ENCODE measurements around the gene HAUS6.
"Not testable (repeated sequence)": the region's sequence is repeated elsewhere in the genome, so short reads cannot be mapped to it uniquely, and the experiment has no call there.

The HAUS6 gene

GRCh38 chr9:19114680-19115270 lies 12.1 kb upstream of the HAUS6 start:
- DNase-seq, result no peak

- no peak for DNase-seq
Measured at GRCh38 chr9:19113964-19114679, 11.4 kb upstream of the HAUS6 start.

- DNase-seq, result not testable (repeated sequence)
Measured at GRCh38 chr9:19113064-19113611, 10.4 kb upstream of the HAUS6 start.

GRCh38 chr9:19108038-19108437 lies 5.3 kb upstream of the HAUS6 start:
- no peak for DNase-seq

- peak in 1 of 3 experiments; percentile 32 for DNase-seq
Measured at GRCh38 chr9:19104515-19105282, 2.0 kb upstream of the HAUS6 start.

- DNase-seq, result peak in 2 of 3 experiments; percentile 31 to 51
Measured at GRCh38 chr9:19102181-19102630, 498 bp downstream of the HAUS6 start.

GRCh38 chr9:19101203-19101602 lies 1.5 kb downstream of the HAUS6 start:
- DNase-seq, result no peak

GRCh38 chr9:19097431-19097830 lies 5.3 kb downstream of the HAUS6 start:
- DNase-seq, result not testable (repeated sequence)

- no peak for DNase-seq
Measured at GRCh38 chr9:19087106-19088000, 15.4 kb downstream of the HAUS6 start.

- DNase-seq, result peak in 2 of 3 experiments; percentile 13 to 21
Measured at GRCh38 chr9:19085295-19085694, 17.4 kb downstream of the HAUS6 start.

GRCh38 chr9:19074836-19075235 lies 27.9 kb downstream of the HAUS6 start:
- no peak for DNase-seq

- no peak for DNase-seq
Measured at GRCh38 chr9:19074229-19074628, 28.5 kb downstream of the HAUS6 start.

- no peak for DNase-seq
Measured at GRCh38 chr9:19057033-19057432, 45.7 kb downstream of the HAUS6 start.

- DNase-seq, result no peak
Measured at GRCh38 chr9:19050637-19051591, 51.8 kb downstream of the HAUS6 start.

- peak in 2 of 3 experiments; percentile 9 to 62 for DNase-seq
Measured at GRCh38 chr9:19049917-19050636, 52.6 kb downstream of the HAUS6 start.

GRCh38 chr9:19048966-19049916 lies 53.5 kb downstream of the HAUS6 start, which contains the start of gene RRAGA:
Gene RRAGA, plus strand, starts transcription at chr9:19049427. Its CDS starts 233 bp downstream, at chr9:19049660.
- DNase-seq, result peak; percentile 91 to 97 (median 94)

- no peak for DNase-seq
Measured at GRCh38 chr9:19036611-19037010, 66.1 kb downstream of the HAUS6 start.

- DNase-seq, result no peak
Measured at GRCh38 chr9:19033015-19033414, 69.7 kb downstream of the HAUS6 start, which contains the start of gene SAXO1. Gene SAXO1, minus strand, starts transcription at chr9:19033209. Its CDS starts 301 bp downstream, at chr9:19032908.

GRCh38 chr9:19032406-19032805 lies 70.3 kb downstream of the HAUS6 start:
- DNase-seq, result peak in 1 of 3 experiments; percentile 46
